ENCODE data around the gene FOSL2.

Gene FOSL2

GRCh38 chr2:28411956-28412609 lies 19.4 kb downstream of the FOSL2 start:
- DNase-seq (ENCODE audit: low read depth in 2 of 2), result no peak

DNA sequence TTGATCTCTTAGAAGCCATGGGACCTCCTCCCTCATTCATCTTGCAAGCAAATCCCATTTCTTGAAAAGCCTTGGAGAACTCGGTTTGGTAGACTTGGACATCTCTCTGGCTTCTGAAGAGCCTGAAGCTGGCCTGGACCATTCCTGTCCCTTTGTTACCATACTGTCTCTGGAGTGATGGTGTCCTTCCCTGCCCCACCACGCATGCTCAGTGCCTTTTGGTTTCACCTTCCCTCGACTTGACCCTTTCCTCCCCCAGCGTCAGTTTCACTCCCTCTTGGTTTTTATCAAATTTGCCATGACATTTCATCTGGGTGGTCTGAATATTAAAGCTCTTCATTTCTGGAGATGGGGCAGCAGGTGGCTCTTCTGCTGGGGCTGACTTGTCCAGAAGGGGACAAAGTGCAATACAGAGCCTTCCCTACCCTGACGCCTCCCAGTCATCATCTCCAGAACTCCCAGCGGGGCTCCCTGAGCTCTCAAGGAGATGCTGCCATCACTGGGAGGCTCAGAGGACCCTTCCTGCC lies 20.0 kb downstream of the FOSL2 start:
- no peak for DNase-seq (ENCODE audit: low read depth in 2 of 2)

DNA sequence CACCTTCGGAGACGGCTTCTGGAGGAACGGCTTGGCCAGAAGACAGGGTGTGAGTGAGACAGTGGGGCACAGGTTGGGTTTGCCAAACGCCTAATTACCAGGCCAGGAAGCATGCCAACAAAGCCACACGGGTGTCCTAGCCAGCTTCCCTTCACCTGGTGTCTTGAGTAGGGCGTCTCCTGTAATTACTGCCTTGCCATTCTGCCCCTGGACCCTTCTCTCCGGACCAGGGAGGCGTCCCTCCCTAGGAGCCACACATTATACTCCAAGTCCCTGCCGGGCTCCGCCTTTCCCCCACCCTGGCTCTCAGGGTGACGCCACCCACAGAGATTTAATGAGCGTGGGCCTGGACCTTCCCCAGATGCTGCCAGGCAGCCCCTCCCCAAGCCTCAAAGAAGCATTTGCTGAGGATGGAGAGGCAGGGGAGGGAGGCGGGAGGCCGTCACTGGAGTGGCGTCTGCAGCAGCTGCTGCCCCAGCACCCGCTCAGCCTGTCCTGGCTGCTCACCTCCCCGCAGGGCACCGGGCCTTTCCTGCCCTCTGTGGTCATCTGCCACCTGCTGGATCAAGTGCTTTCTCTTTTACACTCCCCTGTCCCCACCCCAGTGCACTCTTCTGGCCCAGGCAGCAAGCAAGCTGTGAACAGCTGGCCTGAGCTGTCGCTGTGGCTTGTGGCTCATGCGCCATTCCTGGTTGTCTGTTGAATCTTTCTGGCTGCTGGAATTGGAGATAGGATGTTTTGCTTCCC lies 20.7 kb downstream of the FOSL2 start:
- no peak for DNase-seq (ENCODE audit: low read depth in 2 of 2)

DNA sequence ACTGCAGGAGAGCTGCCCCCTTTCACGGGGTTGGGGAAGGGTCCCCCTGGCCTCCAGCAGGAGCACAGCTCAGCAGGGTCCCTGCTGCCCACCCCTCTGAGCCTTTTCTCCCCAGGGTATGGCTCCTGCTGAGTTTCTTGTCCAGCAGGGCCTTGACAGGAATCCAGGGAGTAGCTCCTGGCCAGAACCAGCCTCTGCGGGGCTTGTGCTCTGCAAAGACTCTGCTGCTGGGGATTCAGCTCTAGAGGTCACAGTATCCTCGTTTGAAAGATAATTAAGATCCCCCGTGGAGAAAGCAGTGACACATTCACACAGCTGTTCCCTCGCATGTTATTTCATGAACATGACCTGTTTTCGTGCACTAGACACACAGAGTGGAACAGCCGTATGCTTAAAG lies 21.2 kb downstream of the FOSL2 start:
- no peak for DNase-seq (ENCODE audit: low read depth in 2 of 2)

DNA sequence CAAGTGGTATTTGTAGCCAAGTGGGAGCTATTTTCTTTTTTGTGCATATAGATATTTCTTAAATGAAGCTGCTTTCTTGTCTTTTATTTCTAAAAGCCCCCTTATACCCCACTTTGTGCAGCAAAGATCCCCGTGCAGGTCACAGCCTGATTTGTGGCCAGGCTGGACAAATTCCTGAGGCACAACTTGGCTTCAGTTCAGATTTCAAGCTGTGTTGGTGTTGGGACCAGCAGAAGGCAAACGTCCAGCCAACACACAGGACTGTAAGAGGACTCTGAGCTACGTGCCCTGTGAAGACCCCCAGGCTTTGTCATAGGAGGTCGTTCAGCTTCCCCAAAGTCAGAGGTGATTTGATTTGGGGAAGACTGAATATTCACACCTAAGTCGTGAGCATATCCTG lies 21.9 kb downstream of the FOSL2 start:
- DNase-seq (ENCODE audit: low read depth in 2 of 2), result no peak

- no peak for DNase-seq (ENCODE audit: low read depth in 2 of 2)
Observed at GRCh38 chr2:28415010-28415409, 22.4 kb downstream of the FOSL2 start.

GRCh38 chr2:28415715-28416114 lies 23.1 kb downstream of the FOSL2 start:
- no peak for DNase-seq (ENCODE audit: low read depth in 2 of 2)

- DNase-seq (ENCODE audit: low read depth in 2 of 2), result no peak
Observed at GRCh38 chr2:28419003-28419402, 26.3 kb downstream of the FOSL2 start.

- DNase-seq (ENCODE audit: low read depth in 2 of 2), result no peak
Observed at GRCh38 chr2:28419443-28420270, 27.0 kb downstream of the FOSL2 start.

GRCh38 chr2:28420722-28421121 lies 28.1 kb downstream of the FOSL2 start:
- no peak for DNase-seq (ENCODE audit: low read depth in 2 of 2)

DNA sequence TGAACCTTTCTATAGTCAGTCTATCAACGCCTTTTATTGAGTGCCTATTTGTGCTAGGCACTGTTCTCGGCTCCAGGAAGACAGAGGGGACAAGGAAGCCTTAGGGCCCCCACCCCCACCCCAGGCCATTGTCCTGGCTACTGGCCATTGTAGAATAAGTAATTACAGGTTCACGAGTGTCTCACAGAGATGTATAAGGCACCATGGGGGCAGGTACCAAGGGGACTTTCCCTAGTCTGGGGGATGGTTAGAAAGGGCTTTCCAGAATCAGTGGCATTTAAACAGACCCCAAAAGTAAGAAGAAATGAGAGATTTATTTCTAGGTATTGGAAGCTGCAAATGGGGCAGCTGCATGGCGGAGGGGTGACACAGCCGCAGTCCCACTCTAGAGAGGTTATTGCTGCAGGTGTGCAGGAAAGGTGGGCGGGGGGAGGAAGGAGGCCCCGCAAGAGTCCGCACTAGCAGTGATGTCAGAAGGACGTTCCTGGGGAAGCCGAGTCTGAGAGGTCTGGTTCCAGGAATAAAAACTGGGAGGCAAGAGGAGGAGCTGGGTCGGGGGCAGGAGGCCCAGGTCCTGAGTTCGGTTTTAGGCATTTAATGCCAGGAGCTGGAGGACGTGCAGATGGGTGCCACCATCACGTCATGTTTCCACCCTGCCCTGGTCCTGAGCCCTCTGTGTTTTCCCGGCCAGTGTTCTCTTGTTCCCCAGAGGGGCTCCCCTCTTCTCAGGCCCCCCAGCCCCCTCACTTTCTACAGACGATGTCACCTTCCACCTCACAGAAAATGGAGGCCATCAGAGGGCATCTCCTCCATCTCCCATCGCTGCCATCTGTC lies 30.5 kb downstream of the FOSL2 start:
- DNase-seq (ENCODE audit: low read depth in 2 of 2), result no peak

DNA sequence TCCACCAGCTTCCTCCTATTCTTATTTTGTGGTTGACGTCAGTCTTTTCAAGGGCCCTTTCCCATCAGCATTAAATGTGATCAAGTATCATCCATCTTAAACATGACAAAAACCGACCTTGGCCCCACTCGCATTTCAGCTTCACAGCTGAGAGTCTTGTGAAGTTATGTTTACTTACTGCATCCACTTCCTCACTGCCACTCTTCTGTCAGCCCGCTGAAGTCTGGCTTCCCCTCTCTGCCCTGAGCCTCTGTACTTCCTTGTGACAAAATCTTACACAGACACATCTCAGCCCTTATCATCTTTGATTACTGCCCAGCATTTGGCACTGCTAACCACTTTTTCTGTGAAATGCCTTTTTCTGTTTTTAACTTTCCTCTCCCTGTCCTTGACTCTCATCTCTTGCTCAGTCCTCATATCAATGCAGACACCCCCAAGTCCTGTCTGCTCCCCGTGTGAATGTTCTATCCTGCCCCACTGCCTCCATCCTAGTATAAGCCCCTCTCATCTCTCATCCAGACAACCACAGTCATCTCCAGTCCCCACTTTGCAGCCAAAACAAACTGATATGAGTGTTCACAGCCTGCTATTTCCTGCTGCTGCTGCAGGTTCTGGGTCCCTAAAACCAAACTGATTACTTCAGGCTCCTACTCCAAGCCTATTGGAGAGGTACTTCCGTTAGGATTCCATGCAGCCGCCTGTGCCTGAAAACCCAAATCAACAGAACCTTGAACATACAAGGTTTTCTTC lies 31.4 kb downstream of the FOSL2 start:
- DNase-seq (ENCODE audit: low read depth in 2 of 2), result no peak

DNA sequence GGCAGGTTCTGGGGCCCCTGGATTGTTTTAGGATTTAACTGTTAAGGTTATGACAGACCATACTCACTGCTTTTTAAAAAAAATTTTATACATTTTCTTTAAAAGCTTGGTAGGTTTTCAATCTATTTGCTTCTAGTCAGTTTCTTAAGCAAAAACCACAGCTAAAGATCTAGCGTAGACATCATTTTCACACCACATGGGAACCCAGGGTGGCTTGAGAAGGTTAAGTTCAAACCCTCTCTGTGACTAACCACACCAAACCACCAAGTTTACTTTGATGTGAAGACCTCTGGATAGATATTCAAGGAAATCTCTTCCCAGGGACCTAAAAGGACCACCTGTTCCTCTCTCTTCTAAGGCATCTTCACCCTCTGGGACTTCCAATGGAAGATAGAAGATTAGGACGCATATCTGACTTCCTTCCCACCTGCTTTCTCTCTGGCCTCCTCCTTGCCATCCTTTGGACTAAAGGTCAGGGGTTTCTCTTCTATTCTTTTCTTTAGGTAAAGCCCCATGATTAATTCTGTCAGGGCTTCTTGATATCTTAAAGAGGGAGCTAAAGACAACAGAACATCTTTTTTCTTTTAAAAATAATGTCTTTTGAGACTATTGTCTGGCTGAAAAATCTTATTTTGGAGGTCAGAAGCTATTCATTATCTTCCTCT lies 32.3 kb downstream of the FOSL2 start:
- DNase-seq (ENCODE audit: low read depth in 2 of 2), result no peak

DNA sequence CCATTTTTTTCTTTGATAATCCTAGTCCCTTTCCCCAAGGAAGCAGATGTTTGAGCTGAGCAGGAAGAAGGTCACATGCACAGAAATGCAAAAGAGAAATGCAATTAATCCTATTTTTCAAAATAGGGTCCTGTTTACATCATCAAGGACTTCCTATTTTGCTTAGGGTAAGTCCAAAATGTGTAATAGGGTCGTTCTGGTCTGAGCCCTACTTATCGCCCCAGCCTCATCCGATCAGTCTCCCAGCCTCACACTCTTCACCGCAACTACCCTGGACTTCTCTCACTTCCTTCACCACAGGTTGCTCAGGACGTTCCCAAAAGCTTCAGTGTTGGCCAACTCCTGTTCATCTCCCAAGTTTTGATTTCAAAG lies 32.8 kb downstream of the FOSL2 start:
- no peak for DNase-seq (ENCODE audit: low read depth in 2 of 2)

- DNase-seq (ENCODE audit: low read depth in 2 of 2), result no peak
Observed at GRCh38 chr2:28427741-28428415, 35.2 kb downstream of the FOSL2 start.

DNA sequence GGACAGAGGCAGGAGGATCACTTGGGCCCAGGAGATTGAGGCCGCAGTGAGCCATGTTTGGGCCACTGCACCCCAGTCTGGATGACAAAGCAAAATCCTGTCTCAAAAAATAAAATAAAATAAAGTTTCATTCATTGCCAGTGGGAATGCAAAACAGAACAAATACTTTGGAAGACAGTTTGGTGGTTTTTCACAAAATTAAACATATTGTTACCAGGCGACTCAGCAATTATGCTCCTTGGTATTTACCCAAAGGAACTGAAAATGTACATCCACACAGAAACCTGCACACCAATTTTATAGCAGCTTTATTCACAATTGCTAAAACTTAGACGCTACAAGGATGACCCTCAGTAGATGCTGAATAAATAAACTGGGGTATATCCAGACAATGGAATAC lies 35.8 kb downstream of the FOSL2 start:
- no peak for DNase-seq (ENCODE audit: low read depth in 2 of 2)

GRCh38 chr2:28429636-28430376 lies 37.1 kb downstream of the FOSL2 start:
- no peak for DNase-seq (ENCODE audit: low read depth in 2 of 2)

DNA sequence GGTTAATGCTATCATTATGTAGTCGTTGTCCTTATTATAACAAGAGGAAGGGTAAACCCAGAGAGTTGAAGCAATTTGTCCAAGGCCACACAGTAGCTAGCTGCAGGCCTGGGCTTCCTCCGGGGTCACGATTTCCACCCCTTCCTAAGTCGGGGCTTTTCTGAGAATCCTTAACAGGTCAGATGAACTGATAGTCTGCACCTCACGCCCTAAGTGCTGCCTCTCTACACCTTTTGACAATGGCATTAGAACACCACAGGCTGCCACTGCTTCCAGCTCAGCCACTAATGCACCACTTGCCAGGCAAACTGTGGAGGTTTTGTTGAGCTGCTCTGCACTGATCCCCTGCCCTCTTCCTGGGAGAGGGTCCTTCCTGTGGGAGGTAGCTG lies 37.7 kb downstream of the FOSL2 start:
- DNase-seq (ENCODE audit: low read depth in 2 of 2), result no peak

DNA sequence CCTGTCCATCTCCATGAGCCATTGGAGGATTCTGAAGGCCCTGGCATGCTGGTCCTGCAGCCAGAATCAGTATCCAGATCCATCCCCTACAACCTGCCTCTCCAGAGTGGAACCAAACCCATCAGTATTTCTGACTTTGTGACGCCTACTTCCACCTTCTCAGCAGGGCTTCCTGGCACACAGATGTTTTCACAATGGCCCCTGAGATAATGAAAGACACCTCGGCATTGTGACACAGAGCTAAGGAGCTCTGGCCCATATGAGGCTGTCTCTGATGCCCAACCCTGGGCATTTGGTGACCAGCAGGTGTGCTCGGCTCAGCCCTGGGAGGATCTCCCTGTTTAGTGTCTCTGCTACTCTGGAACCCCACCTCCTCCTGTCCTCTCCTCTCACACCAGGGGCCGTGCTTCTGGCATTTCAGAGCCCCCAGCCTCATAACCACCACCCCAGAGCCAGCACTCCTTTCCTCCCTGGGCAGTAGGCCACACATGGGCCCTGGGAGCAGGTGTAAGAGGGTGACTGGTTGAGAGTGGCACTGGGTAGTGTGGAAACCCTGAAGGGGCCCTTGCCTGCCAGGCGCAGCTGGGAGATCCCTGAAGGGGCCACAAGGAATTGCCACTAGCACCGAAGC lies 38.2 kb downstream of the FOSL2 start:
- no peak for DNase-seq (ENCODE audit: low read depth in 2 of 2)
